GM19240 (cell line): ENCODE data around the gene KLHL18.

Source experiments
- DNase-seq: peaks from one replicate; pipeline ENCODE4 v3.0.0; 2011; ENCODE audit warnings: low spot score; ENCODE audit not compliant: insufficient read length

Gene KLHL18

DNA sequence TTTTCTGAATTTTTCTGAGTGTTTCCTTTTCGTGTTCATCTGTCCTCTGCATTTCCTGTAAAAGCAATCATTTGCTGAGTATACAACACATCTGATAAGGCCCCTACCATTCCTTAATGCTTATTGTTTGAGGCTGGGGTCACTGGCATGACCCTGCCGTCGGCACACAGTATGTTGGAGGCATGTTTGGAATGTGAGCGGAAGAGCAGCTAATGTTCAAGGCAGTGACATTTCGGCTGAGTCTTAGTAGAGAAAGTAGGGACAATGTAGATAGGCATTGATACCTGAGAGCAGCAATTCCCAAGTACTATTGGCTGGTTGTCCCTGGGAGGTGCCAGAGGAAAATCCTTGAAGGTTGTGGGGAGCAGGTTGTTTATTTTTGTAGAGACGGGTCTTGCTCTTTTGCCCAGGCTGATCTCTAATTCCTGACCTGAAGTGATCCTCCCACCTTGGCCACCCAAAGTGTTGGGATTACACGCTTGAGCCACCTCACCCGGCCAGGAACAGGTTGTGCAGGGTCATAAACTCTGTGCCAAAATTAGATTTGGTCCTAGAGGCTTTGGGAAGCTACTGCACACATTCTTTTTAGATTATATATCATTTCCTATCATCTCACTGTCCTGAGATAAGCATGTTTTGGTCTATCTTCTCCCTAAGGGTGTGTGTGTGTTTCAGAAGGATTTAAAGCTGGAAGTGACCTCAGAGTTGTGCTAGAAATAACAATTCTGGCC is 111.6 kb downstream of the KLHL18 start:
- DNase-seq = no peak

DNA sequence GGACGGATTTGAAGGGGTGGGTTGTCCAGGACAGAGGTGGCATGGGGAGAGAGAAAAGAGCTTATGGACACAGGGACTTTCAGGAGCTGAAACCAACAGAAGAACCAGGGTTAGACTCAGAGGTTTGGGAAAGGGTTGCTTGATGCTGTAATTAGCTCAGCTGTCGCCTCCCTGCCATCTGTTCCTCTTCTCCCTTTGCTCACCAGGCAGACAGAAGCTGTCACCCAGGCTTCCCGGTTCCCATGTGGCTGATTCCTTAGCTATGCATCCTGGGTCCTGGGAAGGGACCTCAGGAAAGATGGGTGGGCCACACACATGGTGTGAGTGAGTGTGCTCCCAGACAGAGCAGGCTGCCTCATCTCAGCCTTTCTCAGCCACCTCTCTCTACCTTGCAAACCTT is 112.1 kb downstream of the KLHL18 start:
- no peak for DNase-seq
